WTC11 (cell line): ENCODE results near the gene AK5.

Experiments used
- JUN ChIP-seq: sonication (generic); formaldehyde crosslinking; IDR thresholded peaks from 2 replicates; pipeline ENCODE4 v1.8.0; 2023; ENCODE audit warnings: mild to moderate bottlenecking, missing genetic modification reagents
- KAT7 ChIP-seq: sonication (generic); formaldehyde crosslinking; IDR thresholded peaks from 2 replicates; pipeline ENCODE4 v1.8.1; 2023; ENCODE audit warnings: missing genetic modification reagents, mild to moderate bottlenecking, borderline replicate concordance
- NR1H2 ChIP-seq: sonication (generic); formaldehyde crosslinking; IDR thresholded peaks from 2 replicates; pipeline ENCODE4 v1.9.0; 2021; ENCODE audit warnings: mild to moderate bottlenecking, moderate library complexity, missing genetic modification reagents
- NR3C1 ChIP-seq: sonication (generic); formaldehyde crosslinking; conservative IDR thresholded peaks from 2 replicates; pipeline ENCODE4 v1.8.1; 2023; ENCODE audit warnings: low read depth, mild to moderate bottlenecking, missing genetic modification reagents
- TCF7 ChIP-seq: sonication (generic); formaldehyde crosslinking; IDR thresholded peaks from 2 replicates; pipeline ENCODE4 v1.8.0; 2022; ENCODE audit warnings: mild to moderate bottlenecking, low read depth, missing genetic modification reagents, moderate library complexity
- ZNF138 ChIP-seq: sonication (generic); formaldehyde crosslinking; conservative IDR thresholded peaks from 2 replicates; pipeline ENCODE4 v1.8.1; 2022; ENCODE audit warnings: mild to moderate bottlenecking, moderate library complexity, missing genetic modification reagents
- ZNF416 ChIP-seq: fragments of 250-450 bp; sonication (Bioruptor Pico); IDR thresholded peaks from 2 replicates; pipeline ENCODE4 v1.9.0; 2021; ENCODE audit warnings: mild to moderate bottlenecking, inconsistent platforms
- TF ChIP-seq, protein P1 (sequence below): fragments of 200-600 bp; IDR thresholded peaks from 2 replicates; pipeline ENCODE4 v1.8.0; 2022; ENCODE audit warnings: antibody characterized with exemption
- TF ChIP-seq, protein P2 (sequence below): sonication (generic); formaldehyde crosslinking; IDR thresholded peaks from 2 replicates; pipeline ENCODE4 v1.8.1; 2022; ENCODE audit warnings: low read depth, mild to moderate bottlenecking, moderate library complexity, missing genetic modification reagents, borderline replicate concordance
- TF ChIP-seq, protein P3 (sequence below): sonication (generic); formaldehyde crosslinking; IDR thresholded peaks from 2 replicates; pipeline ENCODE4 v1.8.0; 2023; ENCODE audit warnings: missing genetic modification reagents
- TF ChIP-seq, protein P4 (sequence below): sonication (generic); formaldehyde crosslinking; IDR thresholded peaks from 2 replicates; pipeline ENCODE4 v1.8.1; 2022; ENCODE audit warnings: low read depth, missing genetic modification reagents, borderline replicate concordance
- TF ChIP-seq, protein P5 (sequence below): sonication (generic); formaldehyde crosslinking; IDR thresholded peaks from 2 replicates; pipeline ENCODE4 v1.8.0; 2022; ENCODE audit warnings: mild to moderate bottlenecking, missing genetic modification reagents
- TF ChIP-seq, protein P6 (sequence below): sonication (generic); formaldehyde crosslinking; IDR thresholded peaks from 2 replicates; pipeline ENCODE4 v1.8.1; 2023; ENCODE audit warnings: mild to moderate bottlenecking, missing genetic modification reagents

DNA sequence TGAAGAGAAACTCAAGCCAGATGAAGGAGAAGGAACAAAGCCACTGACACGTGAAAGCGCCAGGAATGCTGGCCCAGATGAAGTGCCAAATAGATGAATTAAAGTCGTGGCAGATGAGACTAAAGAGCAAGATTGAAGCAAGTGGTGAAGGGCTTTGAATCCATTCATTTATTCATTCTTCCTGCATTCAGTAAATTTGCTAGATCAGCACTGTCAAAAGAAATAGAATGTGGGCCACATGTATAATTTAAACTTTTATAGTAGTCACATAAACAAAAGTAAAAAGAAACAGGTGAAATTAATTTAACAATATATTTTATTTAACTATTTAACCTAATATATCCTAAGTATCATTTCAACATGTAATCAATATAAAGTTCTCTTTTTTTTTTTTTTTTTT, 265.1 kb downstream of the AK5 start:
- TF ChIP-seq, protein P1, sequence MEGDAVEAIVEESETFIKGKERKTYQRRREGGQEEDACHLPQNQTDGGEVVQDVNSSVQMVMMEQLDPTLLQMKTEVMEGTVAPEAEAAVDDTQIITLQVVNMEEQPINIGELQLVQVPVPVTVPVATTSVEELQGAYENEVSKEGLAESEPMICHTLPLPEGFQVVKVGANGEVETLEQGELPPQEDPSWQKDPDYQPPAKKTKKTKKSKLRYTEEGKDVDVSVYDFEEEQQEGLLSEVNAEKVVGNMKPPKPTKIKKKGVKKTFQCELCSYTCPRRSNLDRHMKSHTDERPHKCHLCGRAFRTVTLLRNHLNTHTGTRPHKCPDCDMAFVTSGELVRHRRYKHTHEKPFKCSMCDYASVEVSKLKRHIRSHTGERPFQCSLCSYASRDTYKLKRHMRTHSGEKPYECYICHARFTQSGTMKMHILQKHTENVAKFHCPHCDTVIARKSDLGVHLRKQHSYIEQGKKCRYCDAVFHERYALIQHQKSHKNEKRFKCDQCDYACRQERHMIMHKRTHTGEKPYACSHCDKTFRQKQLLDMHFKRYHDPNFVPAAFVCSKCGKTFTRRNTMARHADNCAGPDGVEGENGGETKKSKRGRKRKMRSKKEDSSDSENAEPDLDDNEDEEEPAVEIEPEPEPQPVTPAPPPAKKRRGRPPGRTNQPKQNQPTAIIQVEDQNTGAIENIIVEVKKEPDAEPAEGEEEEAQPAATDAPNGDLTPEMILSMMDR = no peak
- TF ChIP-seq NR3C1 (no peak), TCF7 (no peak), ZNF138 (CRISPR knock-in tag) (no peak), ZNF416 (no peak), NR1H2 (no peak), KAT7 (CRISPR knock-in tag) (no peak), JUN (CRISPR knock-in tag) (no peak)
- TF ChIP-seq, protein P2, sequence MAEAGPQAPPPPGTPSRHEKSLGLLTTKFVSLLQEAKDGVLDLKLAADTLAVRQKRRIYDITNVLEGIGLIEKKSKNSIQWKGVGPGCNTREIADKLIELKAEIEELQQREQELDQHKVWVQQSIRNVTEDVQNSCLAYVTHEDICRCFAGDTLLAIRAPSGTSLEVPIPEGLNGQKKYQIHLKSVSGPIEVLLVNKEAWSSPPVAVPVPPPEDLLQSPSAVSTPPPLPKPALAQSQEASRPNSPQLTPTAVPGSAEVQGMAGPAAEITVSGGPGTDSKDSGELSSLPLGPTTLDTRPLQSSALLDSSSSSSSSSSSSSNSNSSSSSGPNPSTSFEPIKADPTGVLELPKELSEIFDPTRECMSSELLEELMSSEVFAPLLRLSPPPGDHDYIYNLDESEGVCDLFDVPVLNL (CRISPR knock-in tag) = no peak
- TF ChIP-seq, protein P3, sequence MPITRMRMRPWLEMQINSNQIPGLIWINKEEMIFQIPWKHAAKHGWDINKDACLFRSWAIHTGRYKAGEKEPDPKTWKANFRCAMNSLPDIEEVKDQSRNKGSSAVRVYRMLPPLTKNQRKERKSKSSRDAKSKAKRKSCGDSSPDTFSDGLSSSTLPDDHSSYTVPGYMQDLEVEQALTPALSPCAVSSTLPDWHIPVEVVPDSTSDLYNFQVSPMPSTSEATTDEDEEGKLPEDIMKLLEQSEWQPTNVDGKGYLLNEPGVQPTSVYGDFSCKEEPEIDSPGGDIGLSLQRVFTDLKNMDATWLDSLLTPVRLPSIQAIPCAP (CRISPR knock-in tag) = no peak
- TF ChIP-seq, protein P4, sequence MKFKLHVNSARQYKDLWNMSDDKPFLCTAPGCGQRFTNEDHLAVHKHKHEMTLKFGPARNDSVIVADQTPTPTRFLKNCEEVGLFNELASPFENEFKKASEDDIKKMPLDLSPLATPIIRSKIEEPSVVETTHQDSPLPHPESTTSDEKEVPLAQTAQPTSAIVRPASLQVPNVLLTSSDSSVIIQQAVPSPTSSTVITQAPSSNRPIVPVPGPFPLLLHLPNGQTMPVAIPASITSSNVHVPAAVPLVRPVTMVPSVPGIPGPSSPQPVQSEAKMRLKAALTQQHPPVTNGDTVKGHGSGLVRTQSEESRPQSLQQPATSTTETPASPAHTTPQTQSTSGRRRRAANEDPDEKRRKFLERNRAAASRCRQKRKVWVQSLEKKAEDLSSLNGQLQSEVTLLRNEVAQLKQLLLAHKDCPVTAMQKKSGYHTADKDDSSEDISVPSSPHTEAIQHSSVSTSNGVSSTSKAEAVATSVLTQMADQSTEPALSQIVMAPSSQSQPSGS (CRISPR knock-in tag) = no peak
- TF ChIP-seq, protein P5, sequence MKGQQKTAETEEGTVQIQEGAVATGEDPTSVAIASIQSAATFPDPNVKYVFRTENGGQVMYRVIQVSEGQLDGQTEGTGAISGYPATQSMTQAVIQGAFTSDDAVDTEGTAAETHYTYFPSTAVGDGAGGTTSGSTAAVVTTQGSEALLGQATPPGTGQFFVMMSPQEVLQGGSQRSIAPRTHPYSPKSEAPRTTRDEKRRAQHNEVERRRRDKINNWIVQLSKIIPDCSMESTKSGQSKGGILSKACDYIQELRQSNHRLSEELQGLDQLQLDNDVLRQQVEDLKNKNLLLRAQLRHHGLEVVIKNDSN = no peak
- TF ChIP-seq, protein P6, sequence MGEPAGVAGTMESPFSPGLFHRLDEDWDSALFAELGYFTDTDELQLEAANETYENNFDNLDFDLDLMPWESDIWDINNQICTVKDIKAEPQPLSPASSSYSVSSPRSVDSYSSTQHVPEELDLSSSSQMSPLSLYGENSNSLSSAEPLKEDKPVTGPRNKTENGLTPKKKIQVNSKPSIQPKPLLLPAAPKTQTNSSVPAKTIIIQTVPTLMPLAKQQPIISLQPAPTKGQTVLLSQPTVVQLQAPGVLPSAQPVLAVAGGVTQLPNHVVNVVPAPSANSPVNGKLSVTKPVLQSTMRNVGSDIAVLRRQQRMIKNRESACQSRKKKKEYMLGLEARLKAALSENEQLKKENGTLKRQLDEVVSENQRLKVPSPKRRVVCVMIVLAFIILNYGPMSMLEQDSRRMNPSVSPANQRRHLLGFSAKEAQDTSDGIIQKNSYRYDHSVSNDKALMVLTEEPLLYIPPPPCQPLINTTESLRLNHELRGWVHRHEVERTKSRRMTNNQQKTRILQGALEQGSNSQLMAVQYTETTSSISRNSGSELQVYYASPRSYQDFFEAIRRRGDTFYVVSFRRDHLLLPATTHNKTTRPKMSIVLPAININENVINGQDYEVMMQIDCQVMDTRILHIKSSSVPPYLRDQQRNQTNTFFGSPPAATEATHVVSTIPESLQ (CRISPR knock-in tag) = no peak
